ENCODE results near the gene RSPH3. TPM values are rescaled to one million over a fixed set of nuclear protein-coding genes. Genes with fewer than 3 reads are reported as not detected.

RSPH3 gene
- total and polyA plus RNA-seq, 2 of the 8 experiments (the other 6 are each of a cell fraction or from before 2014, with no cell fraction given), result 0.60 to 2.7 TPM

DNA sequence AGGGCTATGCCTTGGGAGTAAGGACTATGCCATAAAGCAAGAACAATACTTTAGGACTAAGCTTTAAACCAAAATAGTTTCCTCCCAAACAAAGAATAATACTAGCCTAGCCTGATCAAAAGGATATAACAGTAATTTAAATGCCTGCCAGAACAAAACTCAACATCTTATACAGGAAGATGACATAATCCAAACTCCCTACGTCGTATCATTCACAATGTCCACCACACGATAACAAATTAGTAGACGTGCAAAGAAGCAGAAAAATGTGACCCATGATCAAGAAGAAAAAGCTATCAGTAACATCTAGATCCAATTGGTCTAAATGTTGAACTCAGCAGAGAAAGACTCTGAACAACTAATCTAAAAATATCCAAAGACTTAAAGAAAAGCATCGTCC is 65.8 kb downstream of the RSPH3 start:
- no peak overlapping the region for H4K8ac ChIP-seq (ENCODE audit: extremely low read depth, insufficient read depth, low read length)
- H2BK12ac ChIP-seq (ENCODE audit: low read depth, low read length), result no peak overlapping the region
- H3K18ac ChIP-seq (ENCODE audit: extremely low read depth, low read length), result no peak overlapping the region
- no peak overlapping the region for H2BK120ac ChIP-seq (replicated peaks; ENCODE audit: low read depth, low read length)
- no peak overlapping the region for H2BK5ac ChIP-seq (ENCODE audit: low read depth, low read length)
- H3K9me3 ChIP-seq (ENCODE audit: insufficient read depth in 2 of 2, low read depth in 1 of 2, low read length in 1 of 2), result no peaks in the 10 kb centered on the region
- H2BK15ac ChIP-seq (ENCODE audit: low read length), result no peak overlapping the region
- H3K79me1 ChIP-seq (ENCODE audit: low read depth, low read length), result no peaks in the 10 kb centered on the region
- no peak overlapping the region for H4K91ac ChIP-seq (replicated peaks; ENCODE audit: insufficient read length, low read length)
- POLR2A ChIA-PET (ENCODE audit: partially characterized antibody), result no interaction called here
- no peak overlapping the region for H3K4ac ChIP-seq (replicated peaks; ENCODE audit: insufficient read length, low read depth, low read length)
- no peak overlapping the region for H3K27ac ChIP-seq (ENCODE audit: low read depth, low read length)
- H3K79me2 ChIP-seq (ENCODE audit: control insufficient read depth in 1 of 2, insufficient read depth in 2 of 2, low read length in 2 of 2), result no peaks in the 10 kb centered on the region
- no peak overlapping the region for H3K23ac ChIP-seq (ENCODE audit: insufficient read length)
- no peak overlapping the region for H3K9ac ChIP-seq (replicated peaks in 1 of 4; ENCODE audit: extremely low read depth in 1 of 4, low read depth in 3 of 4, low read length in 3 of 4)
- H3K14ac ChIP-seq (ENCODE audit: insufficient read length), result no peak overlapping the region
- CTCF ChIA-PET (ENCODE audit: partially characterized antibody), result interaction anchor here (0.9 to 1.3 kb wide), 2 partner anchors 54 to 215 kb away, joined by 3 to 4 read pairs; no protein-coding TSS in a partner anchor
- peaks cover 4% of the 10 kb centered on the region; the same call in 1 of the 2 replicates for H3K23me2 ChIP-seq (ENCODE audit: low read depth, low read length)
- no peaks in the 10 kb centered on the region for H3K36me3 ChIP-seq (ENCODE audit: control insufficient read depth in 2 of 4, insufficient read depth in 4 of 4, low read length in 3 of 4)
- H4K5ac ChIP-seq (ENCODE audit: insufficient read length, low read depth, low read length), result no peak overlapping the region
- H3K4me3 ChIP-seq (ENCODE audit: extremely low read depth in 1 of 4, insufficient read depth in 2 of 4, low read depth in 3 of 4, low read length in 4 of 4), result no peak overlapping the region
- 95% methylated on average over 5 of the region's 5 CpGs; no CpG with 5 or more reads in 1 of the 2 experiments for WGBS, 2 experiments (ENCODE audit: extremely low coverage in 1 of 2, insufficient coverage in 1 of 2, insufficient read length in 1 of 2, insufficient replicate concordance in 2 of 2, low coverage in 1 of 2, low lambda C conversion rate in 2 of 2, missing lambda C conversion rate in 1 of 2)
- FAIRE-seq, result no peak
- H3K4me2 ChIP-seq (ENCODE audit: insufficient read depth in 1 of 2, low read depth in 2 of 2, low read length in 2 of 2), result no peak overlapping the region
- H2AFZ ChIP-seq (ENCODE audit: low read length), result no peak overlapping the region
- no peaks in the 10 kb centered on the region; a peak in 1 of 7 replicates for H3K27me3 ChIP-seq (replicated peaks in 1 of 4; ENCODE audit: control insufficient read depth in 3 of 4, extremely low read depth in 1 of 4, insufficient read depth in 3 of 4, low read length in 3 of 4)
- H3K56ac ChIP-seq (replicated peaks; ENCODE audit: insufficient read length, low read depth, low read length), result no peak overlapping the region
- H4K20me1 ChIP-seq (replicated peaks in 1 of 2; ENCODE audit: control insufficient read depth in 1 of 2, insufficient read depth in 2 of 2, low read length in 2 of 2), result no peaks in the 10 kb centered on the region
- no peak overlapping the region for H2BK20ac ChIP-seq (ENCODE audit: low read length)
- peaks cover 0 to 10% (median 3%) of the 10 kb centered on the region in 4 experiments; a peak in 5 of 7 replicates for H3K4me1 ChIP-seq (replicated peaks in 1 of 4; ENCODE audit: control insufficient read depth in 3 of 4, insufficient read depth in 4 of 4, low read length in 3 of 4)
- no peak overlapping the region for H2AK5ac ChIP-seq (ENCODE audit: low read depth, low read length)
- no peak for DNase-seq (ENCODE audit: low read depth in 1 of 2, low spot score in 2 of 2)
- TF ChIP-seq TAF7 (optimal IDR thresholded peaks at IDR 0.05; ENCODE audit: borderline replicate concordance, low read depth, low read length) (no peak), GTF2F1 (IDR thresholded peaks at IDR 0.05; ENCODE audit: borderline replicate concordance, low read depth, low read length) (no peak), CREB1 (IDR thresholded peaks at IDR 0.05) (no peak), NRF1 (IDR thresholded peaks at IDR 0.05; ENCODE audit: low read depth, low read length) (no peak), SAP30 (IDR thresholded peaks at IDR 0.05; ENCODE audit: insufficient read depth, insufficient replicate concordance, low read length) (no peak), GABPA (IDR thresholded peaks at IDR 0.05; ENCODE audit: borderline replicate concordance, insufficient read depth, low read length) (no peak), PHF8 (conservative IDR thresholded peaks at IDR 0.05; ENCODE audit: low read depth, low read length) (no peak), SIN3A (conservative IDR thresholded peaks at IDR 0.05 in 1 of 2, IDR thresholded peaks at IDR 0.05 in 1 of 2; ENCODE audit: low read depth in 1 of 2, low read length in 2 of 2) (no peak), TCF12 (IDR thresholded peaks at IDR 0.05; ENCODE audit: low read depth, low read length) (no peak), KDM5A (IDR thresholded peaks at IDR 0.05; ENCODE audit: low read length) (no peak), SP1 (IDR thresholded peaks at IDR 0.05; ENCODE audit: low read depth, low read length) (no peak)

Measured in H1 (cell line).